NCI-H748 treated with DMSO at 0.1 percent for 48 hours (cell line): ENCODE measurements around the gene FADS3.
A peak's percentile ranks its signal among the peaks of the same experiment; 100 is the strongest.

ENCODE experiments used
- DNase-seq: peaks from one replicate; lab custom pipeline; 2025; lab: John Stamatoyannopoulos, UW

The FADS3 gene

DNA sequence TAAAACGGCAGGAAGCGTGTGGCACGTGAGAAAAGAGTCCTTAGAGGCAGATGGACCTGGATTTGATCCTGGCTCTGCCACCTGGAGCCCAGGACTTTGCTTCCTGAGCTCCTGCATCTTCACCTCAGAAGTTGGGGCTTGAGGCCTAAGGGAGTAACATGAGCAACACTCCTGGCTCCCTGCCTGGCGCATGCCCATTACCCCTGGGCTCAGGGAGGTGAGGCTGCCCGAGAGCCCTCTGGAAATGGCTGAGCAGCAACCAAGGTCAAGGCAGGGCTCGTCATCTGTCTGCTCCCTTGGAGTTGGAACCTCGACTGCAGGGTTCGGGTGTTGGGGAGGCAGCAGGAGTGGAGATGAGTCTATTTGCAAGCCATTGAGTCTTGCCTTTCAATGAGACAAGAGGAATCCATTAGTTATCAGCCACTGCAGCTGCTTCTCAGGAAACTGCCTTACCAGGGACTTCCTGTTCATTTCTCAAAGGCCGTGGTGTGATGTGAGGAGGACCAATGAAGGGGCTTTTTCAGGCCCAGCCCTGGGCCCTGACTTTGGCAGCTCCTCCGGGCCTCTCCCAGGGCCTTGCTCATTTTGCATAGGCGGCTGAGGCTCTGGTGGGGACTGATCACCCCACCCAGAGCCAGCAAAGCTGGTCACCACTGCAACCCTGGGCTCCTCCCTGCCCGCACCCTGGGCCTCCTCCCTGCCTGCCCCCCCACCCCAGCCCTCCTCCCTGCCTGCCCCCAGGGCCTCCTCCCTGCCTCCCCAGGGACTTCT is 56.9 kb downstream of the FADS3 start:
- DNase-seq, result no peak

DNA sequence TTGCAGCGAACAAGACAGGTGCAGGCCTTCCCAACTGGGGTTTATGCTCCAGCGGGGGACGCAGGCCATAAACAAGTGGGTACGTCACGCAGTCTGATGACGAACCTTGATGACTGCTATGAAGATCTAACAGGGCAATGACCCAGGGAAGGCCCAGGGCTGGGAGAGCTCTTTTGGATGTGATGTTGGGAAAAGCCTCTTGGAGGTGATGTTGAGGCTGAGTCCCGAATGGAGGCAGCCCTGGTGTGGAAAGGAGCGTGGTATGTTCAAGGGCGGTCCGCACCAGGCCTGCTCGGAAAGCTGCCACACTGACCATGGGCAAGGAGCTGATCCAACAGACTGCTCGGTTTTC is 57.4 kb downstream of the FADS3 start:
- no peak for DNase-seq

DNA sequence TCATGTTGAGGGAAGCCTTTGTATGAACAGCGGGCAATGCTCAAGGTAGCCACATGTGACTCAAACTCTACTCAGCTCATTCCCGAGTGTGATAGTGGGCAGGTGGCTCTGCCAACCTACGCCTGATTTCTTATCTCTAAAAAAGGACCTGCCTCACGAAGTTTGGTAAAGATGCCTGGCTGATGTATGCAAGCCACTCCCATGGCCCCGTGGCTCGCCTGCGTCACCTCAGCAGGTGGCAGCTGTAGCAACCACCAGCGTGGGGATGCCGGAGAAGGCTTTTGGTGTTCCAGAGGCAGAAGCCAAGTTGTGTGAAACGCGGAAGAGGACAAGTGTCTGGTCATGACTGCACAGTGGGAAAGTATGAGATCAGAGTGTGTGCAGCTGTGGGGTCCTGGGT is 57.9 kb downstream of the FADS3 start:
- DNase-seq, result no peak

DNA sequence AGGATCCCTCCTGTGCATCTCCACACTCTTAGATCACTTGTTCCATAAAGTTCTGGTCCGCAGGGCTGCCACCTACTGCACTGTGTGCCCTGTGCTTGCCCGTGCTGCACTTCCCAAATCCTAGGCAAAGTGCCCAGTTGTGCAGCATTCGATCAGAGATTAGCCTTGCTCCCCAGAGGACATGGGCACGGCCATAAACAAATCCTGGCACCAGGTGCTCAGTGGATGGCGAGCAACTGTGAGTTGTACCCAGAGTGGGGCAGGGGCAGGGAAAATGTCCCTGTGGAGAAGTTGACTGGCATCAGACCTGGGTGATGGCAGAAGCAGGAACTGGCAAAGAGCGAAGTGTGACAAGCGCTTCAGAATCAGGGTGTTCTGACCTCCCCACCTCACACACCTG is 58.6 kb downstream of the FADS3 start:
- no peak for DNase-seq

DNA sequence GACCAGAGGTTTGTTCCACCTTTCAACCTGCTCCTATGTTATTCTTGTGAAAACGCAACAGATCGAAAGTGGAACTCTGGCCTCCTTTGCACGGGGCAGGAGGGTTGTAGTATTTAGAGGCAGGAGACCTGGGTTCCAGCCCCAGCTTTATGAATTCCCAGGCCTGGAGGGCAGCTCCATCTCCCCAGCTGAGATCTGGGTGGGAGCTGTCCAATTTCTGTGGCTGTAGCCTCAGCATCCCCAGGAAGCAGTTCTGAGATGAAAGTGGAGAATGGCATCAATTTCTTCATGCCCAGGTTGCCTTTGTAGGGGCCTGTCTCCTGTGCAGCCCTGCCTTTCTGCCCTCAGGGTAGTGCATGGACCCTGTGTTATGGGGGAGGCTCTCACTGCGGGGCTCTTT is 59.1 kb downstream of the FADS3 start:
- DNase-seq, result no peak

DNA sequence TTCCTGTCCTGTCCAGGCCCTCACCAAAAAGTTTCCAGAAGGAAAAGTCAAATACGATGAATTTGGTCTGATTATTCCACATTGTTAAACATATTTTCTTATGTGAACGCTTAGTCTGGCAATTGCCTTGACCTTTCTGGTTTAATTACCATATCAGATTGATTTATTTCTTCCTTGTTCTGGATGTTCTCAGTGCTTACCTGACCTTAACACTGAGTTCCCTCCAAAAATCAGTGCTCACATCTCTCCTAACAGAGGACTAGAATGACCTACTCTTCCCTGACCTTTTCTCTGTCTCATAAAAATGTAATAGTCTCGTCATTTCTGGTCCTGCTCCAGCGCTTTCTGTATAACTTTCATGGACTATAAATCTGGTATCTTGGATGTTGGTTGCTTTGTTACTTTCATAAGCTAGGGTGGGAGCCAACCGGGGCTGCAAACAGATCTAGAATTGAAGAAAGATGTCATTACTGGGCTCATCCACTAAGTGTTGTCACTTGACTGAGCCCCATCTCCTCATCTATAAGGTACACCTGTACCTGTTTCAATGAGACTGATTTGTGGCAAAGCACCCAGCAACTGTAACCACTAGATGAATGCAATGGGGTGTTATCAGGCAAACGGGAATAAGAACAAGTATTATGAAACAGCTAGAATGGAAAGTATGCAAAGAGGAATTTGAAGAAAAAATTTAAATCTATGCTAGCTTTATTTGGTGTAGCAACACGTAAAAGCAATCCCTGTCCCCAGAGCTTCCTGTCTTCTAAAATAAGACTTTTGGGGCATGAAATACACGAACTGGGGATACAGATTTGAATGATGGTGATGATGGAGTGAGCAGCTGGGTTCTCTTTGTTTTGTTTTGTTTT is 60.9 kb downstream of the FADS3 start:
- DNase-seq, result no peak

DNA sequence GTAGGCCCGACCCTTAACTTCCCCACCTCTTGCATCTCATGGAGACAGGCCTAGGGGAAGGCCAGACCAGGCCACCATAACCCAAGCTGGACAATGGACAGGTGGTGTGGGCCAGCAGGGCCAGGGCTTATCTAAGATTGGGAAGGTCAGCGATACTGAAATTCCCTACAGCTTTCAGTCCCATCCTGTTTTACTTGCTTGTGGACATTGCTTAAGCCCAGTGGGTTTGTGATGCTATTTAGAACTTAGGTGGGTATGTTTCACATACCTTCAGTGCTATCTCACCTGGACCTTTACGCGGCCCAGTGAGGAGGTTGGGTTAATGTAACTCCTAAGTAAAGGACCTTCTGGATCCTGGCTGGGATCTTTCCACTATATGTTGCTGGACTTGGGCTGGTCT is 61.5 kb downstream of the FADS3 start:
- DNase-seq, result no peak

DNA sequence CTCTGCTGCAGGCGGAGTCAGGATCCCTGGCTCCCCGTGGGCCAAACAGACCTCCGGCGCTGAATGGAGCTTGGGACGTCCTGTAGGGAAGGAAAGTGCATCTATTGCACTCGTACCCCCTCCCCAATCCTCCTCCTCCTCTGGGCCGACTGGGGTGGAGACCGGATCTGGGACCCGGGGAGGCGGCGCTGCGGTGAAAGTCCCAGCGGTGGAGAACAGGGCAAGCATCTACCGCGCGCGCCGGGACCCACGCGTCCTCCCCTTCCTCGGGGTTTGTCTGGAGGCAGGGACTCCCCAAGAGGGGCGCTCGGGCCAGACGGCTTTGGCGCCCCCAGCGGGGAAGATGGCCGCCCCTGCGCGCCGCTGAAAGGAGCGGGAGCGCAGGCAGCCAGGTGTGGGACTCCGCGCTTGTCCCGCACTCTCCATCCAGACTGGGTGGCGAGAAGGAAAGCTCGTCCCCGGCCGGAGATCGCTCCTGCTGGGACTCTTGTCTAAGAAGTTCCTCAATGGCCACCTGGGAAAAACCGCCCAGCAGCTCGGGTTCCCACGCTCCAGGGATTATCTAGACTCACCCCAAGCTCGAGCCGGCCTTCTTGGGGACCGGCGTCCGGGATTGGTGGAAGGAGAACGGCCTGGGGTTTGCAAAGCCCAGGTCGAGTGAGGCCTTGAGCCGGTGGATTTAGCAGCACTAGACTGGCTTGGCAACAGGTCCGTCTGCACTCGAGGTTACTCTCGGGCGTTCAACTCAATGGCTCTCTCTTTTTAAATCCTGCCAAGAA is 62.5 kb downstream of the FADS3 start:
- DNase-seq, result peak; percentile 18

DNA sequence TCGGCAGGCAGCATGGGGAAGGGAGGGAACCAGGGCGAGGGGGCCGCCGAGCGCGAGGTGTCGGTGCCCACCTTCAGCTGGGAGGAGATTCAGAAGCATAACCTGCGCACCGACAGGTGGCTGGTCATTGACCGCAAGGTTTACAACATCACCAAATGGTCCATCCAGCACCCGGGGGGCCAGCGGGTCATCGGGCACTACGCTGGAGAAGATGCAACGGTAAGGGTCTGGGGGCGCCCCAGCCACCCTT is 63.0 kb downstream of the FADS3 start:
- DNase-seq, result no peak

DNA sequence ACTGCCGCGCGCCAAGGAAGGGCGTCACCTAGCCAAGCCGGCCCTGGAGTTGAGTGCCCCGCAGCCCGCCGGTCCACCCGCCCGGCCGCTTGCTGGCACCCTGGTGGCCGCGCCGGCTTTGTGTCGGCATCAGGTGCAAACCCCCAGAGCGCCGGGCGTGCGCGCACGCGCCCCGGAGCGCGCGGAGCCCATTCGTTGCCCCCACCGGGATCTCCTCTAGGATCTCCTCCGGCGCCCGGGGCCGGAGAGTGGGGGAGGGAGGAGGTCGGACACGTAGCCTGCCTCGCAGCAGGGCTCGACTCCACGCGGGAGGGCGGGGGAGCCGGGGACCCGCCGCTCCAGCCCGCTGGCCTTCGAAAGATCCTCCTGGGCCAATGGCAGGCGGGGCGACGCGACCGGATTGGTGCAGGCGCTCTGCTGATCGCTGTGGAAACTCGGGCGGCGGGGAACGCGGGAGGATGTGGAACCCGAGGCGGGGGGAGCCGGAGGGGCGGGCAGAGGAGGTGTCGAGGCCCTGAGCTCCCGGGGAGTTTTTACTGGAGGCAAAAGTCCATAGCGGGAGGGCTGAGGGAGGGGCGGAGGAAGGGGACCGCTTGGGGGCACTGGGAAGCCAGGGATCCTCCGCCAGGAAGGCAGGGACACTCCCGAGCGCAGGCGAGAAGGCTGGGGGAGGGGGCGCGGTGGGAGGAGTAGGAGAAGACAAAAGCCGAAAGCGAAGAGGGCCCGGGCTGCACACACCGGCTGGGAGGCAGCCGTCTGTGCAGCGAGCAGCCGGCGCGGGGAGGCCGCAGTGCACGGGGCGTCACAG is 63.6 kb downstream of the FADS3 start, which contains the start of gene FADS2:
FADS2 (plus strand) TSS at position 730 of the 808 bp plus-strand sequence. CDS start 91 bp downstream, outside the sequence.
- peak; percentile 88 for DNase-seq

DNA sequence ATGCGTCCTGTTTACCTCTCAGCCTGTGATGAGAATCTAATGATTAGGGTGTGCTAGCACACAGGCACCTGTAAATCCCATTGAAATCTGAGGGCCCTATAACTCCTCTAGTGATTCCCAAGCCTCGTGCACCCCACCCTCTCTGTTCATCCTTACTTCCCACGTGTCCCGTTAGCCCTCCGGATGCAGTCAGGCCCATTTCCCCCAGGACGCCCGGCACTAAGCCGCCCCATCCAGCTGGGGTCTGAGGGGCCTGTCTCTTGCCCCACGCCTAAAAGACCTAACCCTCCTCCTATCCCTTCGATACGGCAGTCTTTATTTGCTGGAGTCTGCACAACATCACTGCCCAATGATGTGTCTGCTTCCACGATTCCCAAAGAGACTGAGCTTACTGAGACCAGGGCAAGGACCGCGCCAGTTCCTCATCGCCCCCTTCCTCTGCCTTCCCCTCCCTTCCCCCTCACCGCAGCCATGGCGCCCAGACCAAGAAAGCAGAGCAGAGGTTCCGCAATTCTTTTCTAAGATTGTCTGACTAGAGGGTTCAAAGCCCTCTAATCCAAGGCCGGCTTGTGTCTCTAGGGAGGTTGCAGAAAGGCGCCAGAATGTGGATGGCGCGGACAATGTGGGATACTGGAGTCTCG is 64.3 kb downstream of the FADS3 start:
- no peak for DNase-seq
